OCI-LY3 (cell line): Measurements from ENCODE around the gene CHN1.

ENCODE experiments used
- H2AFZ ChIP-seq: fragments of 200-600, 300-600 bp; shearing (Covaris generic); 2 replicates; pipeline ENCODE4 v1.6.0; 2014; ENCODE audit warnings: antibody characterized with exemption, low read depth, low read length
- H3K27ac ChIP-seq: fragments of 200-600, 300-600 bp; sonication (generic); 2 replicates; pipeline ENCODE4 v1.5.1; 2014; ENCODE audit warnings: mild to moderate bottlenecking, low read length, moderate library complexity, mixed read lengths
- H3K27me3 ChIP-seq: fragments of 200-600, 300-600 bp; sonication (generic); 2 replicates; pipeline ENCODE4 v1.6.1; 2014; ENCODE audit warnings: low read depth, low read length, mixed read lengths
- H3K36me3 ChIP-seq: fragments of 200-600, 300-600 bp; sonication (generic); replicated peaks from 2 replicates; pipeline ENCODE3; 2014; ENCODE audit warnings: low read depth, low read length, mixed read lengths
- H3K4me1 ChIP-seq: fragments of 300-600, 200-600 bp; sonication (generic); 2 replicates; pipeline ENCODE4 v1.6.1; 2014; ENCODE audit warnings: low read length, mixed read lengths
- H3K4me2 ChIP-seq: fragments of 200-600, 300-600 bp; sonication (generic); 2 replicates; pipeline ENCODE4 v1.6.1; 2014; ENCODE audit warnings: low read length, mixed read lengths
- H3K4me3 ChIP-seq: fragments of 300-600, 200-600 bp; sonication (generic); 2 replicates; pipeline ENCODE4 v1.5.1; 2014; ENCODE audit warnings: antibody characterized with exemption, mild to moderate bottlenecking, low read length, moderate library complexity
- H3K79me2 ChIP-seq: fragments of 300-600, 200-600 bp; shearing (Covaris generic); 2 replicates; pipeline ENCODE4 v1.6.1; 2014; ENCODE audit warnings: mild to moderate bottlenecking, low read length, mixed read lengths
- H3K9ac ChIP-seq: fragments of 300-600, 200-600 bp; shearing (Covaris generic); 2 replicates; pipeline ENCODE4 v1.6.0; 2014; ENCODE audit warnings: mild to moderate bottlenecking, low read length, moderate library complexity
- H3K9me3 ChIP-seq: fragments of 200-600, 300-600 bp; shearing (Covaris generic); 2 replicates; pipeline ENCODE4 v1.6.1; 2014; ENCODE audit warnings: low read length, mixed read lengths; ENCODE audit not compliant: insufficient read depth
- H4K20me1 ChIP-seq: fragments of 200-600, 300-600 bp; sonication (generic); 2 replicates; pipeline ENCODE4 v1.6.1; 2016; ENCODE audit warnings: low read length, mixed read lengths; ENCODE audit not compliant: insufficient read depth
- EZH2phosphoT487 ChIP-seq: fragments of 200-600 bp; shearing (Covaris generic); IDR thresholded peaks from 2 replicates; pipeline ENCODE4 v1.6.1; 2018; ENCODE audit warnings: antibody characterized with exemption, mixed run types, low read depth
- TF ChIP-seq, protein P1 (sequence below): fragments of 200-600, 300-600 bp; sonication (generic); IDR thresholded peaks from 2 replicates; pipeline ENCODE4 v1.5.1; 2014; ENCODE audit warnings: antibody characterized with exemption, low read length, low read depth

CHN1 gene

DNA sequence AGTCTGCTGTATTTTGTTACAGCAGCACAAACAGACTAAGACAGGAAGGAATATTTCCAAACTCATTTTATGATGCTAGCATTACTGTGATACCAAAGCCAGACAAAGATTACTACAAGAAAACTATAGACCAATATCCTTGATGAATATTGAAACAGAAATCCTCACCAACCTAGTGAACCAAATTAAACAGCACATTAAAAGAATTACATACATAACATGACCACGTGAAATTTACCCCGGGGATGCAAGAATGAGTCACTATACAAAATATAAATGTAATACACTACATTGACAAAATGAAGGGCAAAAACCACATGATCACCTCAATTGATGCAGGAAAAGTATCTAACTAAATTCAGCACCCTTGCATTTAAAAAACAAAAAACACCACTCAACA is 112.6 kb downstream of the CHN1 start:
- H3K4me1 ChIP-seq = no peaks in the 10 kb centered on the region
- no peaks in the 10 kb centered on the region for H4K20me1 ChIP-seq
- no peak overlapping the region for H3K4me2 ChIP-seq
- H3K9me3 ChIP-seq = no peaks in the 10 kb centered on the region
- H3K27ac ChIP-seq = no peak overlapping the region
- no peaks in the 10 kb centered on the region for H3K79me2 ChIP-seq
- H3K27me3 ChIP-seq = no peaks in the 10 kb centered on the region
- H2AFZ ChIP-seq = no peak overlapping the region
- no peak overlapping the region for H3K9ac ChIP-seq
- TF ChIP-seq, protein P1, sequence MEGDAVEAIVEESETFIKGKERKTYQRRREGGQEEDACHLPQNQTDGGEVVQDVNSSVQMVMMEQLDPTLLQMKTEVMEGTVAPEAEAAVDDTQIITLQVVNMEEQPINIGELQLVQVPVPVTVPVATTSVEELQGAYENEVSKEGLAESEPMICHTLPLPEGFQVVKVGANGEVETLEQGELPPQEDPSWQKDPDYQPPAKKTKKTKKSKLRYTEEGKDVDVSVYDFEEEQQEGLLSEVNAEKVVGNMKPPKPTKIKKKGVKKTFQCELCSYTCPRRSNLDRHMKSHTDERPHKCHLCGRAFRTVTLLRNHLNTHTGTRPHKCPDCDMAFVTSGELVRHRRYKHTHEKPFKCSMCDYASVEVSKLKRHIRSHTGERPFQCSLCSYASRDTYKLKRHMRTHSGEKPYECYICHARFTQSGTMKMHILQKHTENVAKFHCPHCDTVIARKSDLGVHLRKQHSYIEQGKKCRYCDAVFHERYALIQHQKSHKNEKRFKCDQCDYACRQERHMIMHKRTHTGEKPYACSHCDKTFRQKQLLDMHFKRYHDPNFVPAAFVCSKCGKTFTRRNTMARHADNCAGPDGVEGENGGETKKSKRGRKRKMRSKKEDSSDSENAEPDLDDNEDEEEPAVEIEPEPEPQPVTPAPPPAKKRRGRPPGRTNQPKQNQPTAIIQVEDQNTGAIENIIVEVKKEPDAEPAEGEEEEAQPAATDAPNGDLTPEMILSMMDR = no peak
- no peak for TF ChIP-seq EZH2phosphoT487
- H3K4me3 ChIP-seq = no peak overlapping the region
- H3K36me3 ChIP-seq = no peaks in the 10 kb centered on the region

DNA sequence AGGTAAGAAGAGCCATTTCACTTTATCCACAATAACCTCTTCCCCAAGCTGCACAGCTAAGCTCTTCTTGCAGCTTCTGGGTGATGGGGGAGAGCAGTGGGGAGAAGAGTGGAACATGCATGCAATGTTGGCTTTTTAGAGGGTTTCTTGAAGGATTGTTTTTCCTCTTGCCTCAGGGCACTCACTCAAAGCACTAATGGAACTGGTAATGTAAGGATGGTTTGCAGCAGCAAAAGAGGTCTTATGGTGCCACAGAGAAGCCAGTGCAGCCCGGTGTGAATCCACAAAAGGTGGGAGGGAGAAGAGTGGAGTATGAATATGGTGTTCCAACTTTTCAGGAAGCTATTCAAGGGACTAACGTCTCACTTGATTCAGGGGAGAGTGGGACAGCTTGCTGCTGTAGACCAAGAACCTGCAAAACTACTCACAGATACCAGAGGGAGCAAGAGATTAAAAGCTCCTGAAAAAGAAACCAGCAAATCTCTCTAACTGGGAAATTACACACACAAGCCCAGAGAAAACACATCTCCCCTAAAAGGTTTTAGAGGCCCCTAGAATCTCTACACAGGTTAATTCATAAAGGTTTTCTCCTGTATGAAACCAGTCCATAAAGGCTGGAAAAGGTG is 116.4 kb downstream of the CHN1 start:
- H3K4me1 ChIP-seq = no peaks in the 10 kb centered on the region
- no peaks in the 10 kb centered on the region for H3K9me3 ChIP-seq
- H3K9ac ChIP-seq = no peak overlapping the region
- no peak overlapping the region for H2AFZ ChIP-seq
- H3K4me3 ChIP-seq = no peak overlapping the region
- H3K27me3 ChIP-seq = no peaks in the 10 kb centered on the region
- no peaks in the 10 kb centered on the region for H3K36me3 ChIP-seq
- TF ChIP-seq, protein P1 = no peak
- TF ChIP-seq EZH2phosphoT487 = no peak
- no peaks in the 10 kb centered on the region for H3K79me2 ChIP-seq
- H4K20me1 ChIP-seq = no peaks in the 10 kb centered on the region
- no peak overlapping the region for H3K27ac ChIP-seq
- H3K4me2 ChIP-seq = no peak overlapping the region

DNA sequence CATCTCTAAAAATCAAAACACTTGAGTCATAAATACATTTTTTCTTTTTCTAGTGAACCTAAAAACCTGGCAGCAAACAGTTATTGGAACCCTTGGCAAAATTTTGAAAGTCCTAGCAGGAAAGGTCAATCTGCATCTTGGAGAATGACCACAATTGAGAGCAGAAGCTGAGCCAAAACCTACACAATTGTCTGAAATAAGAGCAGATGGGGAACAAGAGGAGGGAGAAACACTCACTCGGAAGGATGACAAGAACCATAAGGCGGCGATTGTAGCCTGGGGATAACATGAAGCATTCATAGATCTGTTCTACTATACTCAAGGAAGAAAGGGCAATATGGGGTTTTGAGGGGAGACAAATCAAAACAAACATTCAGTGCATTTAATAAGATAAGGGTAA is 117.0 kb downstream of the CHN1 start:
- Histone ChIP-seq H3K27me3 (no peaks in the 10 kb centered on the region), H3K27ac (no peak overlapping the region), H2AFZ (no peak overlapping the region), H3K9me3 (no peaks in the 10 kb centered on the region), H3K9ac (no peak overlapping the region), H3K36me3 (no peaks in the 10 kb centered on the region), H3K4me2 (no peak overlapping the region), H3K4me1 (no peaks in the 10 kb centered on the region), H3K79me2 (no peaks in the 10 kb centered on the region), H4K20me1 (no peaks in the 10 kb centered on the region), H3K4me3 (no peak overlapping the region)
- TF ChIP-seq, protein P1 = no peak
- no peak for TF ChIP-seq EZH2phosphoT487

DNA sequence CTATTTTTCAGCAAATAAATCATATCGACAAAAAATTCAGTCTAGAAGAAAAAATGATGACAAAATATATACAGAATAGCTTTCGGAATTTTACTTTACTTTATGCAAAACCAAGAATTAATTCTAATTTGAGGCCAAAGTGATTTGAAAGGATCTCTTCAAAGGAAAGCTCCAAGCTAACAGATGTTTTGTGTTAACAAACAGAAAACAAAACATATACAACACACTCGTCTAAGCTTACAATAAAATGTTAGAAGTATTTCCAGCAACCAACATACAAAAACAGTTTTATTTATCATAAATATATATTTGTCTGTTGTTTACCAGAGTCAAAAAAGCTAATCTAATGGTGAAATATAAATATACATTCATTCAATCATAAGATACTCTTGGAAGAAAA is 122.8 kb downstream of the CHN1 start:
- Histone ChIP-seq H3K9me3 (no peaks in the 10 kb centered on the region), H4K20me1 (no peaks in the 10 kb centered on the region), H3K79me2 (no peaks in the 10 kb centered on the region), H3K4me3 (no peak overlapping the region), H3K4me1 (no peaks in the 10 kb centered on the region), H3K27ac (no peak overlapping the region), H3K27me3 (no peaks in the 10 kb centered on the region), H3K36me3 (no peaks in the 10 kb centered on the region), H3K9ac (no peak overlapping the region), H2AFZ (no peak overlapping the region), H3K4me2 (no peak overlapping the region)
- no peak for TF ChIP-seq EZH2phosphoT487
- TF ChIP-seq, protein P1 = no peak
